HG03064 (cell line): ENCODE measurements around the gene CCDC54.
"Not testable (repeated sequence)": the region's sequence is repeated elsewhere in the genome, so short reads cannot be mapped to it uniquely, and the experiment has no call there.

Experiments used
- ATAC-seq: cut with Tn5 transposase; IDR thresholded peaks from one replicate; pipeline ENCODE4 v1.9.1; 2021; ENCODE audit warnings: low read depth; ENCODE audit not compliant: unreplicated experiment

CCDC54 gene

DNA sequence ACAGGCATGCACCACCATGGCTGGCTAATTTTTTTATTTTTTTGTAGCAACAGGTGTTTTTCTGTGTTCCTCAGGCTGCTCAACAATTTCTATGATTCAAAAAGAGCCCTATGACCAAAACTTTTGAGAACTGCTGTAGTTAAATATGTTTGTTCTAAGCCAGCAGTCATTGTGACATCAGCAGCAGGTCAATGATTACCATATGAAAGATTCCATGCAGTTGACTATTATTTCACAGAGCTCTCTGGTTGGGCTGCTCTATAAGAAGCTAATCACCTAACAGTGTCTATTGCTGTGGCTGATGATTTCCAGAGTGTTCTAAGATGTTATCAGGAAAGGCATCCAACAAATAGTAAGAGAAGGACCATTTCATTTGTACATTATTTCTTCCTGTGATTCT is at the start of gene CCDC54:
Gene CCDC54 (plus strand): TSS at position 289 of the 400 bp plus-strand sequence. CDS start 149 bp downstream, outside the sequence.
- ATAC-seq = no peak

DNA sequence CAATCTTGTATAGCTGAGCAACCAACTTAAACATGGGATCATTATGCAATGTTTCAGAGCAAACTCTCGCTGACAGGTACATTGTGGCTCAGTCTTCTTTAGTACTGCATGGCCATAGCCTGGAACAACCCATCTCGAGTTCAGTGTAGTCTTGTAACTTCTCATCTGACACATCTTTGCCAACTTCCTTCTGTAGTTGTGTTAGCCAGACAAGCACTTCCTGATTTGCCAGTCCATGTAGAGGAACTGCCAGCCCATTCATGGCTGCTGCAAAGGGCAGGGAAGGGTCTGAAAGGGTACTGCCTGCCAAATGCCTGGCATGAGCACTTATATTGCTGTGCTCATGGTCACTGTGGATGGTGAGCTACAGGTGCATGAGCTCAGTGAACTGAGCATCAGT is 49.2 kb upstream of the CCDC54 start:
- ATAC-seq = no peak

DNA sequence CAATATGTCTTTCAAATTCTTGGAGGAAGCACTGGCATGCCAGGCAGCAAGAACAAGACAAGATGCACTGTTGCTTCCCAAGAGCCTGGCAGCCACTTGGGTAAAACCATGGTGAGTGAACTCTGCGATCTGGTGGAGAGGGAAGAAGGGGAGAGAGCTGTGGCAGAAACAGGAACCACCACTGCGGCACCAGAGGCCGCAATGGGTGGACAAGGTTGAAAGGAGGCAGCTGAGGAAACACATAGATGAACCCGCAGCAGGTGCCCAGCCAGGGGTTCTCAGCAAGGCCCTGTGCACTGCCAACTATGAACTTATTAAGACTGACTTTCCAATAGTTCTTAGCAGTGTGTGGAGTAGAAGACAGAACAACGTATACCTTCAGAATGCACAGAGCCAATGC is 48.2 kb upstream of the CCDC54 start:
- ATAC-seq = no peak

DNA sequence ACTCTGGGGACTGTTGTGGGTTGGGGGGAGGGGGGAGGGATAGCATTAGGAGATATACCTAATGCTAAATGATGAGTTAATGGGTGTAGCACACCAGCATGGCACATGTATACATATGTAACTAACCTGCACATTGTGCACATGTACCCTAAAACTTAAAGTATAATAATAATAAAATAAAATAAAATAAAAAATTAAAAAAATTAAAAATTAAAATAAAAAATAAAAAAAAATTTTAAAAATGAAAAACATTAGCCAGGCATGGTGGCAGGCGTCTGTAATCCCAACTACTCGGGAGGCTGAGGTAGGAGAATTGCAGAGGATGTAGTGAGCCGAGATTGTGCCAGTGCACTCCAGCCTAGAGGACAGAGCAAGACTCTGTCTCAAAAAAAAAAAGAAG is 37.5 kb upstream of the CCDC54 start:
- ATAC-seq = not testable (repeated sequence)

DNA sequence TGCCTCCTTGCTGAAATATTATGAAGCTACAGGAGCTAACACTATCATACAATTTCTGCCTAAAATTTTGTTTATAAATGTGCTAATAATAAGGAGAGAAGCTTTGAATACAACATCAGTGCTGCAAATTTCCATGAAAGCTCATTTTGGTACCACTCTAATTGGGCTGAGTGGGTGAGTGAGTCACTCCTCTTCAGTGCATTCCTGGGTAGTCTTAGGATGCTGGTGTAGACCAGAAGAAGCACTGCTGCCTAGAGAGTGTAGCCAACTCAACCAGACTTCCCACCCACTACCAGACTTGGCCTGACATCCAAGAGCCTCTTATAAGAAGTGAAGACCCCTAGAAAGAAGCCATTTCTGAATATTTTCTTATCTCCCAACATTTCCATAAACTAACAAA is 32.5 kb upstream of the CCDC54 start:
- no peak for ATAC-seq

DNA sequence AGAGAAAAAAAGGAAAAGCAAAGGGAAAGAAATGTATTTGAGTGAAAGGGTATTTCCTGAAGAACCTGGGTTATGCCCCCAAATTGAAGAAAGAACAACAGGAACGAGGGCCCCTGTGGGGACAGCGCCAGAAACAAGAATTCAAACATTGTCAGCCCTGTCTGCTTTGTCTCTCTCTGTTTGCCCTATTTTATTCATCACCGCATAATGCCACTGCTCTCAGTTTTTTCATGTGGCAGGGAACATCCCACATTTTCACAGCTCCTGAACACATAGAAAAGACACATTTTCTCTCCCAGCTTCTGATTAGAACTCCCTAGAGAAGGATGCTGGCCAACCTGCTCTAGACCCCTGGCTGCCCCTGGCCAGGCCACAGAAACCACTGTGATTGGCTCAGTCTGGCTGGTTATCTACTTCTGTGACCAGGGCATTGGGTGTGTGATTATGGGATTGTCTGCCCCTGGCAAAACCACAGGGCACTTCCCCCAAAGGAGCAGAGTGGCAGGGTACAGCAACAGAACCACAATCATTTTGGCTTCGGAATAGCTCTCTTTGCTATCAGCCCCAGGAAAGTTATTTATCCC is 31.3 kb upstream of the CCDC54 start:
- ATAC-seq = no peak

DNA sequence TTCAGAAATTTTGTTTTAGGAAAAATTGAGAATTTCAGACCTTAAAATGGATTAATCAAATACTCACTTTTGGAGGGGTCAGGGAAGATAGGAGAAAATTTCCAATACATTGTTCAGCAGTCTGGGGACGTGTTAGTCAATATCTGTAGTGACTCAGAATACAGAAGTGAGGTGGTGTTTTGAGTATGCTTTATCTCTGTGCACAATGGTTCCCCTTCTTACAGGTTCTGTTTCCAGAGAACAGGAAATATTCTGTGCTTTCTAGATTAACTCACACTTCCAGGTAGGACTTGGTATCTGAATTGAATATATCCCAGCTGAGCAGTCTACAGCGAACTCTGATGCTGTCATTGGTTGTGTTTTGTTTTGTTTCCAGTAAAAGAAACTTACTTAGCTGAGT is 30.7 kb upstream of the CCDC54 start:
- ATAC-seq = no peak

DNA sequence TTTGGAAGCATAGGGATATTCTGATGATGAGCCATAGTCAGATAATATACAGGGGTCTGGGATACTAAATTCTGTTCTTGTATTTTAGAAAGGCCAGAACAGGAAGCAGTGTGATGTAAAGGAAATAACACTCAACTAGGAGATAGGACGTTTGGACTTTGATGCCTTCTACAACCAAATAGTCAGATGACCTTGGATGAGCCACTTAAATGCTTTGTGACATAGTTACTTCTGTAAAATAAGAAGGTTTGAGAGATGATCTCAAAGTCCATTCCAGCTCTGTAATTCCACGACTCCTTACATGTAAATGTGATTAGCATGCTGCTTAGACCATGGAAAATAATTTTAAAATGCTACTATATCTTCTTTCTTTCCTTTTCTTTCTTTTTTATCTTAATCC is 29.5 kb upstream of the CCDC54 start:
- no peak for ATAC-seq

DNA sequence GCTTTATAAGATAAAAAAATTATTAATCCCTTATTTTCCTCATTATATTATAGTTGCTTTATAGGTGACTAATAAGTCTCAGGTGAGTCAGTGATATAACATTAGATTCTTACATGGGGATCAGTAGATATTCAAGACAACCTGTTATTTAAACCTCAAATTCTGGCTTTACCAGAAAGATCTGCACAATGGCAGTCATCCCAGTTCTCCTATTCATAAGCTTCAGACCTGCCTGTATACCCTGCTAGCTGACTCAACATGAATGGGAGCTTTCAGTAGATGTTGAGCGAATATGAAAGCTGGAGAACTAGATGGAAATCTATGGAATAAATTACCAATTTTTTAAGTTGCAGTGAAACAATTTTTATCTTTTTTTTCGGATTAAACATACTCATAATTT is 20.5 kb upstream of the CCDC54 start:
- no peak for ATAC-seq

DNA sequence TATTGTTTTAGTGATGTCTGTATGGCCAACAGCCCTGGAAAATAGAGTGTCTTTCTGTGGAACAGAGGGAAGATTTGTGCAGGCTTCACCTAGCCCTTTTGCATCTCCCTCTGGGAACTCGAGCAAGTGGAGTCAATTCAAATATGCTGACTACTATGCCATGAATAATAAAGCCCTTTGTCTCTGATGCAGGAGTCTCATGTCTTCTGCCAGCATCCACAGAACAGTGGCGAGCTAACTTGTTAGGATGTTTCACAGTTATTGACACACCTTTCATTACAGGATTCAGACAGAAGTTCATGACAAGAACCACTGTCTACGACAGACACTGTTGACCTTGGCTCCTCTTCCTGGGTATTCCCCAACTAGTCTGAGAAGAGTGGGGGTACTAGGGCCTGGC is 15.6 kb upstream of the CCDC54 start:
- no peak for ATAC-seq

DNA sequence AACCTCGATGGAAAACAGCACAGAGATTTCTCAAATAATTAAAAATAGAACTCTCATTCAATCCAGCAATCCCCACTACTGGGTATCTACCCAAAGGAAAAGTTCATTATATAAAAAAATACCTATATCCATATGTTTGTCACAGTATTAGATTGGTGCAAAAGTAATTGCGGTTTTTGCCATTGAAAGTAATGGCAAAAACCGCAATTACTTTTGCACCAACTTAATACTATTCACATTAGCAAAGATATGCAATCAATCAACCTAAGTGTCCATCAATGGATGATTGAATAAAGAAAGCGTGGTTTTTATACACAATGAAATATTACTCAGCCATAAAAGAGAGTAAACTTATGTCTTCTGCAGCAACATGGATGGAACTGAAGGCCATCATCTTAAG is 12.2 kb upstream of the CCDC54 start:
- ATAC-seq = no peak

DNA sequence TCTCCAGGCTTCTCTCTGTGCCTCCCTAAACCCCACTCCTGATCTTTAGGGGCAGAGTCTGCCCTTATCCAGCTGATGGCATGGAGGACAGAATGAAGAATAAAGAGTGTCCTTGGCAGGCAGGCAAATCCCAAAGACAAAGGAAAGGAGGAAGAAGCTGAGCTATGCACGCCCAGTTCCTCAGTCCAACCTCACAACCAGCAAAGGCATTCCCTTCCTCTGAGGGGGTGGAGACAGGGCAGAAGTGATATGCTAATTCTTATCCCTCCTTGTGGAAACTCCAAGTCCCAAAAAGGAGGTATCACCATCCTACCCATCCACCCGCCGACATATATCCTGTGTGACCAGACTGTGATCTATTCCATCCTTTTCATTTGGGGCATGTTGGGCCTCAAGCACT is 10.5 kb upstream of the CCDC54 start:
- no peak for ATAC-seq

DNA sequence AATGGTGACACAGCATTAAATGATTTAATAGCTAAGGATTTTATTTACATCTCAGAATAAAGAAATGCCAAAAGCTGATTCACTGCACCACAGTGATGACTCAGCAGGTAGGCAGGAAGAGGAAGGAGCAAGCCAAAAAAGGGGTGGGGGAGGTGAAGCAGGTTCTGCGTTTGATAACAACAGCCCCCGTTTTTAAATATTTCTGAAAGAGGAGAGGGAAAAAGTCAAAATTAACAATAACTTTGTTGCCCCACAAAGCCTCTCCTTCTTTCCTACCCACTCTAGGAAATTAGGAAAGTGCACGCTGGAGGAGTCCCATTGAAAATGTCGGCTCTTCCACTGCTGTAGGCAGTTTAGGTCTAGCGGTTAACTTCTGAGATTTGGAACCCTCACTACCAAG is 9.9 kb upstream of the CCDC54 start:
- ATAC-seq = no peak

DNA sequence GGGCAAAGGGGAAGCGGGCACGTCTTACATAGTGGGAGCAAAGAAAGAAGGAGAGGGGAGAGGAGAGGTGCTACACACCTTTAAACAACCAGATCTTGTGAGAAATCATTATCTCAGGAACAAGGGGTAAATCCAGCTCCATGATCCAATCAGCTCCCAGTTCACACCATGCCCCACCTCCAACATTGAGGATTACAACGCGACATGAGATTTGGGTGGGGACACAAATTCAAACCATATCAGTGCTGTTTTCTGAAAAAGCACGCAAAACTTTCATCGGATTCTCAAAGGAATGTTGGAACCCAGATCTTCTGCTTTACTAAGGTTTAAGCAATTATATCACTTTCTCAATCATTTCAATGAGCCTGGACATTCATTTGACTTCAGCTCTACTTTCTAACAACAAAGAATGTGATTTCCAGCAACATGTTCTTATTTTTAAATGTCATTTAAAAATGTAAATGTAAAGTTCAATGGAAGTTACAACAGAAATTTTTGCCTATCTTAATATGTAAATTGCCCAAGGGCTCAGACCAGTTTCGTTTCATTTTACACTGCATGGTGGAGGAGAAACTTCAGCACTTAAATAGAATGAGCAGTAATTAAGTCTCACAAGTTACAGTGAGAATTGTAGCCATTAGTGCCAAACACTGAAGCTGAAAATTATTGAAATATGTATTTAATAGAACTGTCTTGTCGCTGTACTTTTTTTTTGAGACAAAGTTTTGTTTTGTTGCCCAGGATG is 8.4 kb upstream of the CCDC54 start:
- ATAC-seq = no peak

DNA sequence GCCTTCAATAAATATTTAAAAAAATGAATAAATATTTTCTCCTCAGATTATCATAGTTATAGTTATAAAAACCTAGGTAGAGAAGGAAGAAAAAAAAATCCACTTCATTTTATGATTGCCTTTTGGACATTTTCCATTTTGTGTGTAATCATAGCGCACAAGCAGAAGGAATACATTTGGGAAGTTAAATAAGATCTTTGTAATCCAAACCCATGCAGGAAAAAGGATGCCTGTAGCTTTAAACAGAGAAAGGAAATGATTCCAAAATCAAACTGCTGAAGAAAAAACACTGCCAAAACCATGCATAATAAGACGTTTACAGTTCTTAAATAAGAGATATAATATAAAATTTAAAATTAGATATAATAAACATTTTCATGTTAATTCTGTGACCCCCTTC is 7.4 kb upstream of the CCDC54 start:
- no peak for ATAC-seq

DNA sequence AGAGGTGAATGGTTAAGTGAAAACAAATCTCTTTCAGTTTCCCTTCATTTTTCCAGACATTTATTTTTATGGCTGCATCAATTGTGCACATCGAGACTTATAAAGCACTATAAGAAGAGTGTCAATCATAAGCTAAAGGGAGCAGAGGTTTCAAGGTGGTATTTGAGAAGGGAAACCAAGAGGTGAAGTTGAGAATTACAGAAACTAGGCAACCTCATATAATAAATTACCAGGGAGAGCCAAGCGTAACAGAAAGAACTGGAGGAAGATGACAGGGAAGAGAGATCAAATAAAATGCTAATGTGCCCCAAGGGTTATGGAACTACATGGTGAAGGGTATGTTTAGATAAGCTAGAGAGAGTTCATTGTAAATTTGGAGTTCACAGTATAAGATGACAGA is 6.3 kb upstream of the CCDC54 start:
- no peak for ATAC-seq

DNA sequence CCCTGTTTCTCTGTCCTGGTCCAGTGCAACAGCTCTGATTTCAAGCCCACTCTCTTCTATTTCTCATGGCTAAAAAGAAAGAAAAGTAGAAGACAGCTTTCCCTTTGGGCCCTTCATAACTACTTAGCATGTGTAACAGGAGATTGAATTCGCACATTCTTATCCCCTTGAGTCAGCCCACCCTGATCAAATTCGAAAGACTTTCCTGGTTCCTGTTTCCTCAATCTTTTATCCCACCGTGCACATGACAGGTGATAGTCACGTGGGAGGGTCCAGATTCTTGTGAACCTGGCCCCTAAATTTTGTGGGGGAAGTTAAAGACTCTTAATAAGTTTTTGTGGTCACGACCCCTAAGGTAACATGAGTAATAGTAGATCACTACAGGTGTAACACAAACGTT is 4.7 kb upstream of the CCDC54 start:
- ATAC-seq = no peak

DNA sequence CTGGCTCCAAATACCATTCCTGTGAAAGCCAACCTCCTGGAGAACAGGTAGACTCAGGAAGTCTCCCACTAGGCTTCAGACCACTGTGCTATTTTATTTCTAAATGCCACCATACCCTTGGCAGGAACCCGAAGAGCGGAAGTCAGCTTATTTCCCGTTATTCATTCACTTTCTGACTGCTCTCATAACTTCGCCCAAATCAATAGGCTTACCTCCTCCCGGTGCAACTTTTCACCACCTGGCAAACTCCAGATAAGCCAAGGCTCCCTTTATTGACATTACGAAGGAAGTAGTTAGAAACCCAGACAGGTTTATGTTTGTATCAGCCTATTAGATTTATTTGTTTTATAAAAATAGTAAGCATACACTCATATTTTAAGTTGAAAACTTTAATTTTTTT is 3.3 kb upstream of the CCDC54 start:
- ATAC-seq = no peak

DNA sequence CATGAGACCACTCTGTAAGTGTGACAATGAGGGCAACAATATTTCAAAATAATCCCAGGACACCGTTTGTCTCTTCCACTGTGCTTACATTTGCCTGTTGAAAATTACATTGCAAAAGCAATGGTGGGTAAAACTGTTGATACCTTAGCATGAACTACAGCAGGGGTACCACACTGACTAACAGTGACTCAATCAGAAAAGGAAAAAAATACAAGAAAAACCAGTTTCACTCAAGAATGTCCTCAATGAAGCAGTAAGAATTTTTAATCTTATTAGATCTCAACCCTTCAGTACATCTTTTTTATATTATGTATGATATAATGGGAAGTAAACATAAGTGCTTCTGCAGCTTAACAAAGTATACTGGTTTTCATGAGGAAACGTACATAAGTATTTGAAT is 1.6 kb upstream of the CCDC54 start:
- no peak for ATAC-seq

DNA sequence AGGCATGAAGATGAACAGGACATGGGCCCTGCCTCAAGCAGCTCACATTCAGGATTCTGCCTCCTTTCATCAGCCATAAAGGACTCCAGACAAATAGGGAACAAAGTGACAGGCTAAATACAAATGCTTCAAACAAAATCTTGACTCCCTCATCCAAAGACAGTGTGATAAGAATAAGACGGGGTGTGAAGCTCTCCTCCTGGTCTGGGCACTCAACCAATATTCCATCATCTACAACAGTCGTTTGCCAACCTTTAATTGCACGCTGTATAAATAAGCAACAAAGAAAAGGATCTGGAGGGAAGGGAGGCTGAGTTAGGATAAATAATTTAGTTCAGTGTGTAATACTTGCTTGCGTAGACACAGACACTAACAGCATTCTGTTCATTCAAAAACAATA is 5.4 kb downstream of the CCDC54 start:
- ATAC-seq = no peak

DNA sequence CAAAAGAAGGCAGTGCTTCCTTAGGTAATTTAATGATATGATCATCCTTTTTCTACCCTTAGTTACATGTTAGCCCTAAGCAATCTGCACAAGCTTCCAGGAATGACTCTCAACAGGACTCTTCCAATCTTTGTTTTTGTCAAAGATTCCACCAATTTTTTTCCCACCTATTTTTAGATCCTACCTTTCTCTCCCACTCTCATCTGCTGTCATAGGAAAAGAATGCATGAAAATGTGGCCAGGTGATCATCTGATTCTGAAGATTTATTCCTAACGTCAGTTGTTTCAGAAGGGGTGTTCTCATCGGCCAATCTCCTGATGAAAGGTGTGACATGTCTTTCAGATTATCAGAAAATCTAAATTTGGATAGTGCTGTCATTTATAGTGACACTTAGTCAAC is 7.2 kb downstream of the CCDC54 start:
- ATAC-seq = no peak

DNA sequence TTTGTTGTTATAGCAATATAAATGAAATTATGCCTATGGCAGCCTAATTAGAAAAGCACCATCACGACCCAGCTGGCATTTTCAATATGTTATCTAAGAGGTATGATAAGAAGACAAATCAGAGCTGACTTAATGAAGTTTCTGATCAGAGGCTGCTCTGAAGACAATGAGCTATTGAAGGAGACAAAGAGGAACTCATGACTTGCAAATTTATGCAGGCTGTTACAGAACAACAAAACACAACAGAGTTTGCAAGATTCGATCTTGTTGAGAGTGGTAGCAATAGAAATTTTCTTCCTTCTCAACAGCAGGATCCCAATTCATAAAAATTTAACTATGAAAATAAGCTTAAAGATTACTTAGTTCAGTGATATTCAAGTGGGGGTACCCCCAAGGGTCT is 7.7 kb downstream of the CCDC54 start:
- ATAC-seq = no peak

DNA sequence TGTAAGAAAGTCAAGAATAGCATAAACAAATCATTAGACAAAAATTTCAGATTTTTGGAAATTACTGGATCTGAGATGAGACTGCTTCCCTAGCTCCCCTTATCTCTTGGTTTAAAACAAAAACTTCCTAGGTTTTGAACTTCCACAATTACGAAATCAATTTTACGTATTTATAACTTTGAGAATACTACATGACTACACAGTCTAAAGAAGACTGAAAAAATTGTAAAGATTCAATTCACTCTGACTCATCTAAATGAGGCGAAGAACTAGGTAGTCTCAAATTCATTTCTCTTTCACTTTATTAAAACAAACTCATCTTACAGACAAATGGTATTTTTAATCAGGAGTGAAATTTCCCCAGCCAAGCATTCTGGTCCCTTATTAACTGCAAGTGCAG is 10.3 kb downstream of the CCDC54 start:
- no peak for ATAC-seq
